ENCODE results near the gene ALX4. TPM values are rescaled to one million over a fixed set of nuclear protein-coding genes. Genes with fewer than 3 reads are reported as not detected.

ALX4 gene
- total and polyA plus RNA-seq, 11 donors: 0.03 to 0.24 (median 0.10) TPM; not detected in 3

DNA sequence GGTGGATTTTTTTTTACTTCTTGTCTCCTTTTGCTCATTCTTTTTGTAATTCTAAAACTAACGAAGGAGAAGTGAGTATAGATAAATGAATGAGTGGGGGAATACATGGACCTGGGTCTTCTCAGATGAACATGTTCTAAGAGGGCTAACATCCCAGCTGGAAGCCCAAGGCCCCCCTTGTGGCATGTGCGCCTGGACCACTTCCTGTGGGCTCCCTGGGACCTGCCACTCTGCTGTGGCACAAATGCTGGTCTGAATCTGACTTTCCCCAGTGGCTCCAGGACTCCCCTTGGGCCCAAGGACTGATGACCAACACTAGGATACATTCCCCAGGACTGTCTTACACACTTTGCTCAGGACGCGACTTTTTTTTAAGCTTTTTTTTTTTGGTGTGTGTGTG is 32.7 kb upstream of the ALX4 start:
- Histone ChIP-seq H3K27me3 (peaks cover 0 to 24% (median under 1%) of the 10 kb centered on the region in 9 donors), H3K9me3 (no peaks in the 10 kb centered on the region), H3K36me3 (no peaks in the 10 kb centered on the region), H3K4me1 (peaks cover 0 to 6% (median 0%) of the 10 kb centered on the region in 12 donors), H3K4me3 (no peak overlapping the region), H3K27ac (no peak overlapping the region)
- DNase-seq: no peak
- WGBS, 4 donors: 85 to 90% (median 87%) methylated on average over 4 of the region's 4 CpGs
- no peak for ATAC-seq
- TF ChIP-seq POLR2A (IDR thresholded peaks at IDR 0.05): no peak
- TF ChIP-seq, protein P1, sequence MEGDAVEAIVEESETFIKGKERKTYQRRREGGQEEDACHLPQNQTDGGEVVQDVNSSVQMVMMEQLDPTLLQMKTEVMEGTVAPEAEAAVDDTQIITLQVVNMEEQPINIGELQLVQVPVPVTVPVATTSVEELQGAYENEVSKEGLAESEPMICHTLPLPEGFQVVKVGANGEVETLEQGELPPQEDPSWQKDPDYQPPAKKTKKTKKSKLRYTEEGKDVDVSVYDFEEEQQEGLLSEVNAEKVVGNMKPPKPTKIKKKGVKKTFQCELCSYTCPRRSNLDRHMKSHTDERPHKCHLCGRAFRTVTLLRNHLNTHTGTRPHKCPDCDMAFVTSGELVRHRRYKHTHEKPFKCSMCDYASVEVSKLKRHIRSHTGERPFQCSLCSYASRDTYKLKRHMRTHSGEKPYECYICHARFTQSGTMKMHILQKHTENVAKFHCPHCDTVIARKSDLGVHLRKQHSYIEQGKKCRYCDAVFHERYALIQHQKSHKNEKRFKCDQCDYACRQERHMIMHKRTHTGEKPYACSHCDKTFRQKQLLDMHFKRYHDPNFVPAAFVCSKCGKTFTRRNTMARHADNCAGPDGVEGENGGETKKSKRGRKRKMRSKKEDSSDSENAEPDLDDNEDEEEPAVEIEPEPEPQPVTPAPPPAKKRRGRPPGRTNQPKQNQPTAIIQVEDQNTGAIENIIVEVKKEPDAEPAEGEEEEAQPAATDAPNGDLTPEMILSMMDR (IDR thresholded peaks at IDR 0.05): no peak
- intact Hi-C loops (cut with DNase I): no loop called here

DNA sequence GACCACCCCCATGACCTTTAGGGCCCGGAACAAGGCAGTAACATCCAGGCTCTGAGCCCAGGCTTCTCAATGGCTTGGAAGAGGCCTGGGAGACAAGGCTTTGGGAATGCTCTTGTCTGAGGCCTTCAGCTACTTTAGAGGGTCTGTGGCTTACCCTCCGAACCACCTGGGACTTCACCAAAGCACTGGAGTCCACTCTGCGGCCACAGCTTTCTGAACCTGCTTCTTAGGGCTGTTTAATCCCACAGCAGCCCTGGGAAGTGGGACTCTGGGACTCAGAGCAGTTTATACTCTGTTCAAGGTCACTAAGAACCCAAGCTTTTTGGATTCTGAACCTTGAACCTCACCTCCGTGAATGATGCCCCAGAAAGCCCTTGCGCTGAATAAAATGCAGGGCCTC is 30.7 kb upstream of the ALX4 start:
- no peak overlapping the region for H3K4me3 ChIP-seq
- H3K9me3 ChIP-seq: no peaks in the 10 kb centered on the region
- TF ChIP-seq, protein P1 (IDR thresholded peaks at IDR 0.05): no peak
- TF ChIP-seq POLR2A (IDR thresholded peaks at IDR 0.05): no peak
- WGBS, 4 donors: 76 to 98% (median 97%) methylated on average over 5 of the region's 5 CpGs
- DNase-seq (no peak), ATAC-seq (no peak)
- intact Hi-C loops (cut with DNase I): no loop called here
- H3K27me3 ChIP-seq: peaks cover 0 to 39% (median 11%) of the 10 kb centered on the region in 9 donors
- peaks cover 0 to 6% (median 0%) of the 10 kb centered on the region in 12 donors for H3K4me1 ChIP-seq
- no peaks in the 10 kb centered on the region for H3K36me3 ChIP-seq
- H3K27ac ChIP-seq: no peak overlapping the region

DNA sequence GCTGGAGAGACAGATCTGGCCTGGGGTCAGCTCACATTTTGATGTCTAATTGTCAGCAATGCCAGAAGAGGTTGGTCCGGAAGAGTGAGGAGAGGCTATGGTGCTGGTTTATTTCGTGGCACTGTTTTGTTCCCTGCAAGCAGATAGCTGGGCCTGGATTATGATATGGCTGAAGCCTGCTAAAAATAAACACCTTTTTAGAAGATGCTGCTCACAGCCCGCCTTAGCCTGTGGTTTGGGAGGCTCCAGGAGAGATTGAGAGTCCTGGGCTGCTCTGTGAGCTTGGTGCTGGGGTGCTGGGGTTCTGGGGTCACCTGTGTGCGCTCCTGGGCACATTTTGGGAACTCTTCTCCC is 29.6 kb upstream of the ALX4 start:
- H3K36me3 ChIP-seq: no peaks in the 10 kb centered on the region
- DNase-seq (no peak), ATAC-seq (peak; percentile 45 to 78 (median 60))
- peaks cover 0 to 51% (median 11%) of the 10 kb centered on the region in 9 donors for H3K27me3 ChIP-seq
- no peak overlapping the region for H3K4me3 ChIP-seq
- H3K9me3 ChIP-seq: no peaks in the 10 kb centered on the region
- H3K27ac ChIP-seq: peak overlapping the region in 2 of 12 donors; percentile 13 to 17
- intact Hi-C loops (cut with DNase I): no loop called here
- WGBS, 4 donors: 53 to 65% (median 61%) methylated on average over 4 of the region's 4 CpGs
- TF ChIP-seq, protein P1 (IDR thresholded peaks at IDR 0.05): no peak
- H3K4me1 ChIP-seq: peaks cover 0 to 6% (median 0%) of the 10 kb centered on the region in 12 donors

DNA sequence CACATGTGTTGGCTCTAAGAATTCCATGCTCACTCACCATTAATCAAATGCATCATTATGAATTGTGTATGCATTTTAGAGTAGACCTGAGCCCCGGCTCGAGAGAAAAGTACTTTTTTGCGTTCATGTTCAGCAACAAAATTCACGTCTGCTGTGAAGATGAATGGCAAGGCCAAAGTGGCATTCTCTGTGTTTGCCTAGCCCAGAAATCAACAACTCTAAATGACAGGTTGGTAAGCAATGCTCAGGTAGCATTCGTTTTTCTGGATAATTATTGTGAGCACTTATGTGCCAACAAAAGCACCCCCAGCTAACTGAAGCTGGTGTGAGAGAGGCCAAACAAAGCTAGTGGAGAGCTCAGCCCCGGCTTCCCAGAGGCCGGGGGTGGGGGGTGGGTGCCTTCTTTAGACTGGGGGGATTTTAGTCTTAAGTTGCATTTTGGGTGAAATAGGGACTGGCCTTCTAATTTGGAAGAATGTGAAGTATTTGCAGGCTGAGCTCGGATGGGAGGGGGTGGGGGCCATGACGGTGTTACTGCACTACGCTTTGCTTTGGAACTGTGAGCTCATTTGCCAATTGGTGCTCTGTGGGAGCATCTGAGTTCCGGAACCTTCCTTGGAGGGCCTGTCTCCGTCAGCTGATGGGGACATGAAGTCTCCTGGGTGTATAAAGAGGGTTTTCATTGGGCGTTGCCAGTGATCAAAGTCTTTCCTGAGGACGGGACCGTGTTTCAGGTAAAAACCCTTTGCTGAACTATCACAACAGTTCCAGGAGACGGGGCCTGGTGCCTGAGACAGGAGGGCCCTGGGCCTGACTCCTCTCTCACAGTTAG is 29.0 kb upstream of the ALX4 start:
- 82 to 85% (median 85%) methylated on average over 15 to 16 of the region's 16 CpGs for WGBS, 4 donors
- Histone ChIP-seq H3K9me3 (no peaks in the 10 kb centered on the region), H3K36me3 (no peaks in the 10 kb centered on the region), H3K27me3 (peaks cover 0 to 57% (median 11%) of the 10 kb centered on the region in 9 donors), H3K4me1 (peaks cover 0 to 6% (median 0%) of the 10 kb centered on the region in 12 donors), H3K4me3 (no peak overlapping the region), H3K27ac (peak overlapping the region in 2 of 12 donors; percentile 13 to 17)
- no peak for DNase-seq
- intact Hi-C loops (cut with DNase I): no loop called here
- no peak for TF ChIP-seq POLR2A (IDR thresholded peaks at IDR 0.05)
- TF ChIP-seq, protein P1 (IDR thresholded peaks at IDR 0.05): no peak
- ATAC-seq: no peak
